Lower leg skin (tissue), 4 donors: ENCODE measurements around the gene RPTN. TPM values are rescaled to one million over a fixed set of nuclear protein-coding genes. Genes with fewer than 3 reads are reported as not detected.

ENCODE experiments used
- DNase-seq, 2 donors: peaks; one replicate each; pipeline ENCODE4 v3.0.0-alpha.2; 2019; ENCODE audit warnings: low spot score in 2 of 2
- H3K4me3 ChIP-seq: fragments of 200-600 bp; sonication (generic); 2 replicates; pipeline ENCODE4 v1.5.1; 2017; ENCODE audit warnings: mild to moderate bottlenecking, low read depth; ENCODE audit not compliant: poor library complexity, severe bottlenecking
- POLR2A ChIP-seq, 2 donors: fragments of 450-650 bp; IDR thresholded peaks; one replicate each; pipeline ENCODE4 v1.6.1; 2016 to 2017; ENCODE audit warnings: antibody characterized with exemption in 2 of 2, mild to moderate bottlenecking in 1 of 2, moderate library complexity in 1 of 2
- WGBS, 2 donors: methylation state at CpG; one replicate each; pipeline ENCODE4 v1.1.5; 2018; 5-methylcytosine and 5-hydroxymethylcytosine counted together
- intact Hi-C: fragments of 100-400 bp; cut with DNase I; formaldehyde crosslinking; loops from one replicate; pipeline ENCODE4 v1.15.0; 2023; ENCODE audit warnings: low total_unique reads
- total RNA-seq, 4 donors: library from RNA; depleted of rRNA; stranded (reverse); fragments of >200 nt; gene quantifications; one replicate each; pipeline ENCODE4 v1.1.0, GENCODE V29; 2016
- TF ChIP-seq, protein P1 (sequence below), 3 donors: fragments of 450-650 bp; IDR thresholded peaks; one replicate each; pipeline ENCODE4 v1.5.1; 2016; ENCODE audit warnings: antibody characterized with exemption in 3 of 3, mild to moderate bottlenecking in 3 of 3, moderate library complexity in 2 of 3

Gene RPTN
- total RNA-seq, 4 donors from 2014 or later = 17.3 to 30.4 (median 22.1) TPM

GRCh38 chr1:152162792-152163463 lies 3.9 kb upstream of the RPTN start:
- TF ChIP-seq, protein P1, sequence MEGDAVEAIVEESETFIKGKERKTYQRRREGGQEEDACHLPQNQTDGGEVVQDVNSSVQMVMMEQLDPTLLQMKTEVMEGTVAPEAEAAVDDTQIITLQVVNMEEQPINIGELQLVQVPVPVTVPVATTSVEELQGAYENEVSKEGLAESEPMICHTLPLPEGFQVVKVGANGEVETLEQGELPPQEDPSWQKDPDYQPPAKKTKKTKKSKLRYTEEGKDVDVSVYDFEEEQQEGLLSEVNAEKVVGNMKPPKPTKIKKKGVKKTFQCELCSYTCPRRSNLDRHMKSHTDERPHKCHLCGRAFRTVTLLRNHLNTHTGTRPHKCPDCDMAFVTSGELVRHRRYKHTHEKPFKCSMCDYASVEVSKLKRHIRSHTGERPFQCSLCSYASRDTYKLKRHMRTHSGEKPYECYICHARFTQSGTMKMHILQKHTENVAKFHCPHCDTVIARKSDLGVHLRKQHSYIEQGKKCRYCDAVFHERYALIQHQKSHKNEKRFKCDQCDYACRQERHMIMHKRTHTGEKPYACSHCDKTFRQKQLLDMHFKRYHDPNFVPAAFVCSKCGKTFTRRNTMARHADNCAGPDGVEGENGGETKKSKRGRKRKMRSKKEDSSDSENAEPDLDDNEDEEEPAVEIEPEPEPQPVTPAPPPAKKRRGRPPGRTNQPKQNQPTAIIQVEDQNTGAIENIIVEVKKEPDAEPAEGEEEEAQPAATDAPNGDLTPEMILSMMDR (IDR thresholded peaks at IDR 0.05) = no peak
- TF ChIP-seq POLR2A (IDR thresholded peaks at IDR 0.05) = no peak
- no peak for DNase-seq
- H3K4me3 ChIP-seq = no peak overlapping the region
- intact Hi-C loops = no loop called here
- WGBS, 2 donors = 70 to 73% methylated on average over 1 of the region's 1 CpG

DNA sequence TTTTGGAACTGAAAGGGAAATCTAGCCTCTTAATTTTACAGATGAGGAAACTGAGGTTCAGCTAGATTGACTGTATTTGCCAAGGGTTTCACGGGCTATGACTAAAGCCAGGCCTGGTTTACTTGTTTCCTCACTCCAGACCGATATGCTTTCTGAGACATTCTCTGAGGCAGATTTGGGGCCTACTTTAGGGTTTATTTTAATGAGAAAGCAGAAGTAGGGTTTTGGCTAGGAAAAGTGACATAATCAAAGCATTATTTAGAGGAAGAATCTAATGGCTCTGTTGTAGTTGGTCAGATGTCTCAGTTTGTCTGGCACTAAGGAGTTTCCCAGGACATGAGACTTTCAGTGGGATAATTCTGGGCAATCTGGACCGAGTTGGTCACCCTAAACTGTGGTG lies 1.5 kb upstream of the RPTN start:
- 65 to 76% methylated on average over 3 of the region's 3 CpGs for WGBS, 2 donors
- intact Hi-C loops = no loop called here
- DNase-seq = no peak
- H3K4me3 ChIP-seq = no peak overlapping the region
- TF ChIP-seq POLR2A (IDR thresholded peaks at IDR 0.05) = no peak
- TF ChIP-seq, protein P1 (IDR thresholded peaks at IDR 0.05) = no peak

GRCh38 chr1:152153996-152154395 lies 5.0 kb downstream of the RPTN start:
- 86 to 88% methylated on average over 3 of the region's 3 CpGs for WGBS, 2 donors
- no peak overlapping the region for H3K4me3 ChIP-seq
- TF ChIP-seq, protein P1 (IDR thresholded peaks at IDR 0.05) = no peak
- TF ChIP-seq POLR2A (IDR thresholded peaks at IDR 0.05) = no peak
- DNase-seq = no peak
- intact Hi-C loops = no loop called here

DNA sequence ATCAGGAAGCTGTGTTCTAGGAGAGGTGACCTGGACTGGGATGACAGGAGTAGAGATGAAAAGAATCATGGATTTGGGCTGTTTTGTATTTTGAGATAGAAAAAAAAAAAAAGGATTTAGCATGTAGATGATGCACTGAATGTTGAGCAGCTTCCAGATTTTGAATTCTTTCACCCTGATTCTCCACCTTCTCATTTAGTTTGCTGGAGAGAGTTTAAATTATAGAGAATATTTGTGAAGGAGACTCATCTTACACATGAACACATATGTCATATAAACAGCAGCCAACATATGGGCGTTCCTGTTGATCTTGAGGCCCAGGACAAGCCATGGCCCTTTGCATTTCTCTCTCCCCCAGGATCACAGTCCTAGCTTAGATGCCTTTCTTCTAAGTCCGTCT lies 7.4 kb downstream of the RPTN start:
- DNase-seq = no peak
- TF ChIP-seq POLR2A (IDR thresholded peaks at IDR 0.05) = no peak
- TF ChIP-seq, protein P1 (IDR thresholded peaks at IDR 0.05) = no peak
- no peak overlapping the region for H3K4me3 ChIP-seq
- intact Hi-C loops = no loop called here
- 79 to 81% methylated on average over 2 of the region's 2 CpGs for WGBS, 2 donors

DNA sequence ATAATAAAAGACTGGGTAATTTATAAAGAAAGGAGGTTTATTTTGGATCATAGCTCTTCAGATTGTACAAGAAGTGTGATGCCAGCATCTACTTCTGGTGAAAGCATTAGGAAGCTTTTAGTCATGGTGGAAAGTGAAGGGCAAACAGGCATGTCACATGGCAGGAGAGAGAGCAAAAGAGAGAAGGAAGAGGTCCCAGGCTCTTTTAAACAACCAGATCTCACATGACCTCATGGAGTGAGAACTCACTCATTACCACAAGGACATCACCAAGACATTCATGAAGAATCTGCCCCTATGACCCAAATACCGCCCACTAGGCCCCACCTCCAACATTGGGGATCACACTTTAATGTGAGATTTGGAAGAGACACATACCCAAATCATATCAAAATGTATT lies 10.0 kb downstream of the RPTN start:
- TF ChIP-seq, protein P1 (IDR thresholded peaks at IDR 0.05) = no peak
- no peak for TF ChIP-seq POLR2A (IDR thresholded peaks at IDR 0.05)
- 71 to 80% methylated on average over 1 of the region's 1 CpG for WGBS, 2 donors
- H3K4me3 ChIP-seq = no peak overlapping the region
- intact Hi-C loops = no loop called here
- no peak for DNase-seq

GRCh38 chr1:152148051-152148450 lies 11.0 kb downstream of the RPTN start:
- DNase-seq = no peak
- no peak for TF ChIP-seq POLR2A (IDR thresholded peaks at IDR 0.05)
- TF ChIP-seq, protein P1 (IDR thresholded peaks at IDR 0.05) = no peak
- no peak overlapping the region for H3K4me3 ChIP-seq
- 58 to 60% methylated on average over 3 of the region's 3 CpGs for WGBS, 2 donors
- intact Hi-C loops = no loop called here
